GM21360 (cell line): ENCODE data around the gene SLC43A1.
A peak's percentile ranks its signal among the peaks of the same experiment; 100 is the strongest.
"Not testable (repeated sequence)": the region's sequence is repeated elsewhere in the genome, so short reads cannot be mapped to it uniquely, and the experiment has no call there.

Source experiments
- ATAC-seq: cut with Tn5 transposase; IDR thresholded peaks from one replicate; pipeline ENCODE4 v1.9.1; 2021; ENCODE audit warnings: mild to moderate bottlenecking, moderate library complexity; ENCODE audit not compliant: unreplicated experiment

The SLC43A1 gene

DNA sequence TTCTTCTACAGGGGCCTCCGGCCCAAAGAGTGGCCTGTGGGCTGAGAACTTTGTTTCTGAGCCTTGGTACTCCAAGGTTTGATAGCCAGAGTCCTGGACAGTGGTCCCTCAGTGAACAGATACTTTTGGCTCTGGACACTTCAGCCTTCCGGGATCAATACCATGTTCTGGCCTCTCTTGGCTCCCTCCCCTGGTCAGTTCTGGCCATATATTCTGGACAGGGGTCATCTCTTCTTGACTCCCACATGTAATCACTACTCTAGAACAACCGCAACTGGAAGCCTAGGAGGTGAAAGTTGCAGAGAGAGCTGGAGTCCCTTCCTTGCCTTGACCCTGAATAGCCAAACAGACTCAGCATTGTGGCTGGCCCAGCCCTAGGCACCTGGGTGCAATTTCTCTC is 52.9 kb downstream of the SLC43A1 start:
- no peak for ATAC-seq

DNA sequence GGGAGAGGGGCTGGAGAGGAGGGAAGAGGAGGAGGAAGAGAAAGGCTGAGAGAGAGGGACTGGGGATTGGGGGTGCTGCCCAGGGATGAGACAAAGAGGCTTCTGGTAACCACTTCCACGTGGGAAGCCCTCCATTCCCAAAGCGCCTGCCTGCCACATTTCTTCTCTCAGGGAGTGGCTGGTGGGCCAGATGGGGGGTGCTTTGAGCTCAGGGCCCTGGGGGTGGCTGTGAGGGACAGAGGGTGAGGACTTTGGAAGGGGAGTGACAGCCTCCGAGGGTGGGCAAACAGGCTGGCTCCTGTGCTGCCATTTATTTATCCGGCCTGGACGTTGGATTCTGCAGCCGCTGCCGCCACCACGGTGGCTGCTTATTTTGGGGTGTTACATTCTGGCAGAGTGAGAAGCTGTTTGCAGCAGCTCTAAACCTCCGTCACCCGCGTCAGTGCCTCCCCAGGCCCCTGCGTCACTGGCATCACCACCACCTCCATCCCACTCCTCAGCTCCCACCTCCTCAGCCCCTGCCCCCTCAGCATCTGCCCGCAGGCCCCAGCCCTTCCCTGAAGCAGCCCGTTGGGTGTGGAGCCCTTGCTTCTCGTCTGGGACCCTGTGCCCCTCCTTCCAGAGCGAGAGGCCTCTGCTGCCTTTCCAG is 53.5 kb downstream of the SLC43A1 start:
- no peak for ATAC-seq

DNA sequence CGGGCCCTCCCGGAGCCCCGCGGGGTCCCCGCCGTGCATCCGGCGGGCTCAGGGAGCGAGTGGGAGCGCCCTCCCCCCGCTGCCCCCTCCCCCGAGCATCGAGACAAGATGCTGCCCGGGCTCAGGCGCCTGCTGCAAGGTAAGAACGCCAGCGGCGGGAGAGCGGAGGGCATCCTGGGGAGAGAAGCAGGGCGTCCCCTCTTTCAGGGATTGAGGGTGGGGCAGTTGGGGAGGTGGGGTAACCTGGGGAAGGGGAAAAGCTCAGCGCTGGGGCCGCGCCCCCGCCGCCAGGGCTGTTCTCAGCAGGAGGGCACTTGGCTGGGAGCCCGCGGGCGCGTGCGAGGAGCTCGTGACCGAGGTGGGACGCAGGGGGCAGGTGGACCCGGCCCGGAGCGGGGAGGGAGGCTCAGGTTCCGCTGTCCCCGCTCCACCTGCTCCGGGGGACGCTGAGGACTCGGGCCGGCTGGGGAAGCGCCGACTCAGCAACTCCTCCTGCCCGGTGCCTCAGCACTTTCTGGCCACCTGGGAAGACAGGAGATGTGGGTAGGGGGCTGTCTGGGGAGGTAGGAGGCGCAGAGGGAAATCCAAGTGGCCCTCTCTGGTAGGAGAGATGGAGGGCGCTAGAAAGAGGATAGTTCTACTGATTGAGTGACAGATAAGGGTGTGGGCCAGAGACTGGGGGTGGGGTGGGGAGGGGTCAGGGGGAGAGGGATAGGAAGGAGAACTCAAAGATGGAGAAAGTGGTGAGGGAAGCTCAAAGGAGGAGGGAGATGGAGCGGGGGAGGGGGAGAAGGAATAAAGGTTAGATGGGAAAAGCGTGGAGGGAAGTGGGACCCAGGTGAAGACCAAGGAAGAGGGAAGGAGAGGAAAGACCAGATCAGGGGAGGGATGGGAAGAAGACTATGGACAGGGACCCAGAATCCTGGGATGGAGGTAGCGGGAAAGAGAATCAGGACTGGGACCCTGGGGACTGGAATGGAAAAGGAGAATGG is 54.4 kb downstream of the SLC43A1 start:
- peak; percentile 8 for ATAC-seq

DNA sequence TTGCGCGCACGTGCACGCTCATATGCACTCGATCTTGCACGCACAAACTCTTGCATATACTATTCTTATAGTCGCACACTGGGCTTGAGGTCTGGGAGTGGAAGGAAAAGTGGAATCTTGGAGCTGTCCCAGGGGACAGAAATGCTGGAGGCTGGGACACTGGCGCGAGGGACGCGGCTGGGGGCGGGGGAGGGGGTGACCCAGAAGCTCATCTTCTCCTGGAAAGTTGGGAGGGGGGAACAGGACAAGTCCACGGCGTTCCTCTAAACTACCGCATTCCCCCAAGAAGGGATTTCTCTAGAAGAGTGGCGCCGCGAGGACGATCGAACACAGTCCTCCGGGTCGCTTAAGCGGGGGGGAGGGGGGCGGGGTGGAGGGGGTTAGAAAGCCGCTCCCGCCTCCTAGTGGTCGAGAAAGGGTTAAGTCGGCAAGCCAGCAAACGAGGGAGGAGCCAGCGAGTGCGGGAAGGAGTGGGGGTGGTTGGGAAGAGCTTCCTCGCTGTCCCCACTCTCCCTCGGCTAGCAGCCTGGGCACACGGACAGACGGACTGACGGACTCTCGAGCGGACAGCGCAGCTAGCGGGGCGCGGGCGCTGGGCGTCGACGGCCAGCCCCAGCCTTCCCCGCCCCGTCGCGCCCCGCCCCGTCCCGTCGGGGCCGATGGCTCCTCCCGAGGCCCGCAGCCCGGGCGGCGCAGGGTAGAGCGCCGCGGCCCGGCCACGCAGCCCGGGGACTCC is 55.3 kb downstream of the SLC43A1 start, which contains the start of gene RTN4RL2:
RTN4RL2 (plus strand) TSS at position 507 of the 736 bp plus-strand sequence. CDS start 338 bp downstream, outside the sequence.
- ATAC-seq, result peak; percentile 41

DNA sequence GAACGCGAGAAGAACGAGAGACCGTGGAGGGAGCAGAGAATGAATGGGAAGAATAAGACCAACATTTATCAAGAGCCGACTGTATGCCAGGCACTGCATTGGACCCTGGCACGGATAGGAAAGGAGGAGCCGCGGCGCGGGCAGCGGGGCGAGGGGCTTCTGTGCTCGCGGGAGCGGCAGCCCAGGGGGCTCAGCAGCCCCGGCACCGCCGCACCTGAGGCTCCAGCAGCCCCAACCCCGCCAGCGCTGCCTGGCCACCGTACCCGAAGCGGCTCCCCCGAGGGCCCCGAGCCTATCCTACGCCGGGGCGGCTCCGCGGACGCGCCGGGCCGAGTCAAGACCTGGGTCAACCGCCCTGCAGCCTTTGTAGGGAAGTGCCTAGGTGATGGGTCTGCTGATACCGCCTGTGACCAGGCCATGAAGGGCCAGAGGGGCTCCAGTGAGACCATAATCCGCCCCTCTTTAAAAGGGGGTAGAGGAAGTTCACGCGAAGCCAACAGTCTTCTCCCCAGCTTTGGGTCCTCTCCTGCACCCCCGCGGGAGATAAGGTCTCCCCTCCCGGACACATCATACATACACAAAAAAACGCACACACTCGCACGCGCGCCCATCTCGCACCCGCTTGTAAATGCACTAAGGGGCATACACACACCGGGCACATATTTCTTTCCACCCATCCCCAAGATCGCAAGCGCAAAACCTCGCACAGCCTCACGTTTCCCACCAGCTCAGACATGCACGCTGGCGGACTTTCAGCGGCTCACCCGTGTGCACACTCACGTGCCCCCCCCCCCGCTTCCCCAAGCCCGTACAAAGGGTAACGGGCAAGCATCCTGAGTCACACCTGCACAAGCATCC is 56.1 kb downstream of the SLC43A1 start:
- no peak for ATAC-seq

DNA sequence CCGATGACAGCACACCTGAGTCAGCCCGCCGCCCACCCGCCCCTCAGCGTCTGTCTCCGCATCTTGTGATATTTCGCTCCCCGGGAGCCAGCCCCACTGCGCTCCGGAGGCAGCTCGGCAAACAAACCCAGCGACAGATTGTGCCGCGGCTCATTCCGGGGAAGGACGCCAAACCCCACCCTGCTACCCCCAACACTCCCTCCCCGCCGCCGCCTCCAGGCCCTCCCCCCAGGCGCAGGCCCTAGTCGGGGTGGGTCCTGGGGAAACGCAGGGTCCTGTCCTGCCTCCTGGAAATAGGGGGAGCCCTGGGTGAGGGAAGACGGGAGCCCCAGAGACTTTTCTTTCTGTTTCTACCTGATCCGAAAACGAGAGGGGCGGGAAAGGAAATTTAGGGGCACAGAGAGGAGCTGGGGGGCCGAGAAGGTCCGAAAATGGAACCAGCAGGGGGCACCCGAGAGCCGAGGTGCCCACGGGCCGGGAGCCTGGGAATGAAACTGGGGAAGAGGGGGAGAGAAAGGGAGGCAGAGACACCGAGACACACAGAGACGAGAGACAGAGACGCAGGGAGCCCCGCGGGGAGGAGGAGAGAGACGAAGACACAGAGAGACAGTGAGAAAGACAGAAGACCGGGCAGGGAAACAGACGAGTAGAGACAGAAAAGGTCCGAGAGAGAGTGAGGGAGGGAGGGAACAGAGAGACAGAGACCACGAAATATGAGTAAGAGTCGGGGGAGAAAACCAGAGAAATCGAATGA is 56.9 kb downstream of the SLC43A1 start:
- no peak for ATAC-seq

DNA sequence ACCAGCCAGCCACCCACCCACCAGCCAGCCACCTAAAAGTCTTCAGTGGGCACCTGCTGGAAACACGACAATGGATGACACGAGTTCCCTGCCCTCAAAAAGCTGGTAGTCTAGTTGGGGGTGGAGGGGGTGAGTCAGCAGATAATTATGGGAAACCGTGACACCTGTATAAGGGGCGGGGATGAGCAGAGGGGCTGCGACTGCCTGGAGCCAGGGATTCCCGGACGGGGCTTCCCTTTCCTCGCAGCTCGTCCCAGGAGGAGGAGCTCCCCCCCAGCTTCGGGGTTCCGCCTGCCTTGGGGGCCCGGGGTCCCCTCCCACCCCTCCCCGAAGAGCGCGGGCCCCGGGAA is 57.5 kb downstream of the SLC43A1 start:
- no peak for ATAC-seq

DNA sequence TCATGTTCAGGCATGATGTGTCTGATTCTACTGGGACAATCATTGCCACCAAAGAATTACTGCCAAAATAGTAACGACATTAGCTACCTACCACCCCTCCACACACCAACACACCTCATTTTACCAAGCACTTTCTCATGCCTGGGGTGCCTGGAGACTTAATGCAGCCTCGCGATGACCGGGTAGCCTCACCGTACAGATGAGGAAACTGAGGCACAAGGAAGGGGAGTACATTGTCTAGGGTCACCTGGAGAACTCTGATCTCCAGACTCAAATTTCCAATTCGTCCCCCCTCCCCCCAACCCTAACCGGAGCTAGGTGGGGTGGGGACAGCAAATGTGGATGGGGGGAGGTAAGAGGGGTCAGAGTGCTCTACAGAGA is 57.9 kb downstream of the SLC43A1 start:
- peak; percentile 21 for ATAC-seq

DNA sequence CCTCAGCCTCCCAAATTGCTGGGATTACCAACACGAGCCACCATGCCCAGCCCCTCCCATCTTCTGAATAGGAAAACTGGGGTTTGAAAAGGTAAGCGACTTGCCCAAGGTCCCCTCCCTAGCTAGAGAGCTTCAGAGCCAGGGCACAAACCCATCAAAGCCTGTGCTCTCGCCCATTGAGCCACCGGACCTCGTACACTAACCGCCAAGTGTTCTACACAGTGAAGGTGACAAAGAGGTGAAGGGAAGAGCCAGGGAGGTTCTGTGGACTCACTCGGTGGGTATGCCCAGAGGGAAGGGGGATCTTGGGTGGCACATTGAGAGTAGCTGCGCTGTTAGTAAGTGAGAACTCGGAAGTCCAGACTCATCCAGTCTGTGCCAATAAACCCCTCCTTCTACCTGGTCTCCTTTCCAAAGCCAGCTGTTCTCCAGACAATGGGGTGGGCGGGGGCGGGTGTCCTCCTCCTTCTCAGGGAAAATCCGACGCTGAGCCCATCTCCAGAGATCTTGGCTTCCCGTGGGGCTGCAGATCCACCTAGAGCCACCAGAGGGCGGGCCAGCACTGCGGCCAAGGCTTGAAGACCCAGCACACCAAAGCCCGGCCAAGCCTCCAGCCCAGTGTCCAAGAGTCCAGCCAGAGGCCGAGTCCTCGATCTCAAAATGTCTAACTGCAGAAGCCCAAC is 58.4 kb downstream of the SLC43A1 start:
- peak; percentile 40 for ATAC-seq

DNA sequence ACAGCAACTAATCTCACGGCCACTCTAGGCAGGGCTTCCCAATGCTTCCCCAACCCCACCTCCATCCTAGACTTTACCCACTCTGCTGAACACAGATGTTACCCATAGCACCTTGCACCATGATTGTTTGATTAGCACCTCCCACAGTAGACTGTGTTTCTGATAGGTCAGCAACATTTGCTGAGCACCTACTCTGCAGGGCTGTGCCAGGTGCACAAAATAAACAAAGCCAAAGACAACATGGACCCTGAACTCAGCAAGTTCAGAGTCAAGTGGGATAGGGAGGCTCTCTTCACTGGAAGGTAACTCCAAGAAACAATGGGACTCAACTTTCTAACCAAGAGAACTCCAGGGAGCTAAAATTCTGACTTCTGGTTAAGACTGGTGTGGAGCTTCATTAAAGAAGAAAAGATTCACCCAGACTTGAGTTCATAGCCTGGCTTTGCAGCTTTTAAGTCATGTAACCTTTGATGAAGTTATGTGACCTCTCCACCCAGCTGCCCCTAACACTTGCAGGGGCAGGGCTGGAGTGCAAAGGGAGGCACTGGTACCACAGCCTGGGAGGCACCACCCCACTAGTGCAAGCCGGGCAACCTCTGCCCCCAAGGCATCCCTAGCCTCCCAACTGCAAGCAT is 61.8 kb downstream of the SLC43A1 start:
- ATAC-seq, result no peak

DNA sequence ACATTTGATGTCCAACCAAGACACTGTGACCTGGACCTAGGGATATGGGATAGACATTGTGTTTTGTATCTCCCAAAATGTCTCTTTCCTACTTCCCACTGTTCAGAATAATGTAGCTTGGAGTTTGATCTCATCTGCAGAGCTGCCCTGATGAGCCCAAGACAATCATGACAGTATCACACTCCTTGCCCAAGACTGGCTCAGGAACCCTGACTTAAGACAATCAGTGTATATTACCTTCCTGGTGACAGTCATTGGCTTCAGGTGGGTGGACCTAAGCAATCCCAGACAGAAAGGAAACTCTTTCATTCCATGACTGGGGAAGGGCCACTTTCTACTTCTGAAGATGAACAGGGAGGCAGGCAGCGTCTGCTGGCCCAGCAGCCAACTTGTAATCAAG is 69.4 kb downstream of the SLC43A1 start:
- no peak for ATAC-seq

DNA sequence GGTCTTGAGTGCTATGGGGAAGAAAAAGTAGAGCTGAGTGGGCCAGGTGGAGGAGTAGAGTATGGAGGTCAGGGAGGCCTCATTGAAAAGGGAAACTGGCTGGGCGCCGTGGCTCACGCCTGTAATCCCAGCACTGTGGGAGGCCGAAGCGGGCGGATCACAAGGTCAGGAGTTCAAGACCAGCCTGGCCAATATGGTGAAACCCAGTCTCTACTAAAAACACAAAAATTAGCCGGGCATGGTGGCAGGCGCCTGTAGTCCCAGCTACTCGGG is 70.4 kb downstream of the SLC43A1 start:
- not testable (repeated sequence) for ATAC-seq

DNA sequence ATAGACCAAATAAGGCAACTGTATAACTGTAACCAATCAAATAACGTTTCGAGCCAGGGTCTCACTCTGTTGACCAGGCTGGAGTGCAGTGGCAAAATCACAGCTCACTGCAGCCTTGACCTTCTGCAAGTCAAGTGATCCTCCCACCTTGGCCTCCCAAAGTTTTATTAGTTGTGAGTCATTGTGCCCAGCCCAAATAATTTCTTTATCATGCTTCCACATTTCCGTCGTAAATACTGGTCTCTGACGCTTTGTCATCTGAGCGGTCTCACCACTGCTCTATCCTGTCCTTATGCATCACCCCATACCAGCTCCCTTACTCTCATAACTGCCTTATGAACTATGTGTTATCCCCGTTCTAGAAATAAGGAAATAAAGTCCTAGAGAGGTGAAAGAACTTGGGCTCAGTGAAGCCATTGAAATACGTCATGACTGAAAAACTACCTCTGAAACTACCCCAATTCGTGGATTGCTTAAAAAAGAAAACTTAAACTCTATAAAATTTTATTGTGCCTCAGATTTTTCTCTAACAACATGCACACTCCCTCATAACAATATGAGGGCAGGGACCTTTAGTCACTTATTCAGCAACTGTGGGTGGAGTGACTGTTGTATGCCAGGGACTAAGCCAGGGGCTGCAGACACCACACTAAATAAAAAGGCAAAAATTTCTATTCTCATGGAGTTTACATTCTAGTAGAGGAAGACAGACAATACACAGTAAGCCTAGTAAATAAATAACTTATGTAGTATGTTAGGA is 71.0 kb downstream of the SLC43A1 start:
- ATAC-seq, result no peak

DNA sequence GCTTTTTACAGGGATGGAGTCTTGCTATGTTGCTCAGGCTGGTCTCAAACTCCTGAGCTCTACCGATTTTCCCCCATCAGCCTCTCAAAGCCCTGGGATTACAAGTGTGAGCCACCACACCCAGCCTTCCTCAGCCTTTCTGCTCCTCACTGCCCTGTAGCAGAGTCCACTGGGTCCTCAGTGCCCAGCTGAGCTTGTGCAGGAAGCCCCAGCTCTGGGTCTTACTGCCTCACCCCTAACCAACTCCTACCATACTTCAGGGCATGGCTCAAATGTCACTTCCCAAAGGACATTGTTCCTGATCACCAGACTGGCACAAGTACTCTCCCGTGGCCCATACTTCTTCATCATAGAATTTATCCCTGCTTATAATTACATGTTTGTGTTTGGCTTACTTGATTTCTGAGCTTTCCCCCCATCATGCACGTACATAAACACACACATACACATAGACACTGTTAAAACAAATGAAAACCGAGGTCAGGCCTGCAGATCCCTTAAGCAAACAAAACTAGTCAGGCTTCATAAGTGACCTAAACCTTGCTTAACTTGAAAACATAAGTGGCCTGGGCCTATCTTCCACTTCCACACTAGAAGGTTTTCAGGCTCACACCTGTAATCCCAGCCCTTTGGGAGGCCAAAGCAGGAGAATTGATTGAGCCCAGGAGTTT is 74.6 kb downstream of the SLC43A1 start:
- no peak for ATAC-seq

DNA sequence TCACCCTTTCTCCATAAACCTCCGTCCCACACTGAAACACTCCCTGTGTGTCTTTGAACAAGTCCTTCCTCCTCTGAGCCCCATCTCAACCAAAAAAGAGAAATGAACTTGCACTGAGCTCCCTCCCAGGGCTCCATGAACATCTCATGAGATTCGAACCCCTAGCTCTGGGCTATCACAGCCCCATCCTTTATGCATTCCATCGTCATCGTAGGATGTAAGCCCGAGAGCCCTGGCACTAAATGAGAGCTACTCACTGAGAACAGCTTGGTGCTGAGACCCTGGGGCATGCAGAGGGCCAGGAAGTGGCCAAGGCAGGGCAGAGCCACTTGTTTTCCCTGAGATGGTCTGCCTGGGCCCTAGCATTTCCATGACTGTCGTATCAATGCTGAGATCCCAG is 75.7 kb downstream of the SLC43A1 start:
- no peak for ATAC-seq

DNA sequence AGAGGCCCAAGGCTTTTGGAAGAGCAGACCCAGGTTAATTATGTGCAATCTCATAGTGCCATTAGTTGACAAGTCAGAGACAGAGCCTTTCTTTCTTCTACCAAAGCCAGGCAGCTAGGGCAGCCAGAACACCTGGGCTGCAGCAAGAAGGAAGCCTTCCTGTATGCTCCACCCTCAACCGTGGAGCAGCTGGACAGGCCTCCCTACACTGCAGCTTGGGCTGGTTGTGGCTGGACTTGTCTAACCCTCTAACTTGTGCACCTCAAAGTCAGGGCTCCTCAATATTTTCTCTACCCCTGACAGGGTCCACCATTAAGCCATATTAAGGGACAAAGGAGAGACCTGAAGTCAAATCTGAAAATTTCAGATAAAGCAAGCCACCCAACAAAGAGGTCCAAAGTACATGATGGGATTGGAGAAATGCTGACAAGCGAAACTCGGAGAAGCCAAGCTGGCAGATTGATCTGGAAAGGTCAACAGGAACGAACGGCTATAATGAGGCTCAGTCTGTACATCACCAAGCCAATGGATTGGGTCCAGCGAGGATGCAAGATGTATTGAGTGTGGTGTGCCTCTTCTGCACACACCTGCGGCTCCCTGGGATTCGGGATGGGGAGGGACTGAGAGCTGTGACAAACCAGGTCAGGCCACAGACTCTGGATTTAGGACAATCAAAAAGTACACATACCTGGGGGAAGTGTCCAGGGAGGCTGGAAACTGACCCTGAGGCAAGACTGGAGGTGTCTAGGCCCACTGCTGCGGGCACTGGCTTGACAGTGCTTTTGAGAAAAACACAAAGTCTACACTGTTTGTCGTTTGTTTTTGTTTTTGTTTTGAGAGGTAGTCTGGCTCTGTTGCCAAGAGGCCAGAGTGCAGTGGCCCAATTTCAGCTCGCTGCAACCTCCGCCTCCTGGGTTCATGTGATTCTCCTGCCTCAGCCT is 76.9 kb downstream of the SLC43A1 start:
- ATAC-seq, result no peak

DNA sequence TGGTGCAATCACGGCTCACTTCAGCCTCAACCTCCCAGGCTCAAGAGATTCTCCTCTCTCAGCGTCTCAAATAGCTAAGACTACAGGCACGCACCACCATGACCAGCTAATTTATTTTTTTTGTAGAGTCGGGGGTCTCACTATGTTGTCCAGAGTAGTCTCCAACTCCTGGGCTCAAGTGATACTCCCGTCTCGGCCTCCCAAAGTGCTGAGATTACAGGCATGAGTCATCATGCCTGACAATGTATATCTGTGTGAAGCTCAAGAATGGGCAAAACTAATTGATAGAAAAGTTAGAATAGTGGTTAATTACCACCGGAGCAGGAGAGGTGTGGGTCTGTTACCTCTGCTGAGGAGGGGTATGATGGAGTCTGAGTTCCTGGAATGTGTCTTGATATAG is 79.5 kb downstream of the SLC43A1 start:
- ATAC-seq, result no peak
